Neural cell (in vitro differentiated cells): ENCODE measurements around the gene MARCHF5.

Source experiments
- CTCF ChIP-seq: fragments of 450-650 bp; IDR thresholded peaks from 2 replicates; pipeline ENCODE4 v1.5.1; 2014; ENCODE audit warnings: antibody characterized with exemption, mild to moderate bottlenecking, moderate library complexity; ENCODE audit not compliant: poor library complexity, severe bottlenecking
- EP300 ChIP-seq: fragments of 450-650 bp; conservative IDR thresholded peaks from 2 replicates; pipeline ENCODE4 v1.6.1; 2014; ENCODE audit warnings: antibody characterized with exemption, mild to moderate bottlenecking, moderate library complexity; ENCODE audit not compliant: poor library complexity, severe bottlenecking
- EZH2 ChIP-seq: fragments of 200-600, 300-800 bp; shearing (Covaris generic), sonication (generic); IDR thresholded peaks from 2 replicates; pipeline ENCODE4 v1.6.1; 2014; ENCODE audit warnings: antibody characterized with exemption, low read length, borderline replicate concordance, mild to moderate bottlenecking; ENCODE audit not compliant: insufficient read depth, poor library complexity, severe bottlenecking
- MXI1 ChIP-seq: fragments of 450-650 bp; conservative IDR thresholded peaks from 2 replicates; pipeline ENCODE4 v1.6.1; 2014; ENCODE audit warnings: antibody characterized with exemption, mild to moderate bottlenecking; ENCODE audit not compliant: poor library complexity, severe bottlenecking
- POLR2AphosphoS5 ChIP-seq: IDR thresholded peaks from 2 replicates; pipeline ENCODE4 v1.6.1; 2012
- RAD21 ChIP-seq: fragments of 450-650 bp; conservative IDR thresholded peaks from 2 replicates; pipeline ENCODE4 v1.6.1; 2014; ENCODE audit warnings: antibody characterized with exemption, mild to moderate bottlenecking, moderate library complexity
- REST ChIP-seq: IDR thresholded peaks from 2 replicates; pipeline ENCODE4 v1.6.1; 2012; ENCODE audit warnings: borderline replicate concordance
- SMC3 ChIP-seq: fragments of 450-650 bp; conservative IDR thresholded peaks from 2 replicates; pipeline ENCODE4 v1.6.1; 2014; ENCODE audit warnings: antibody characterized with exemption, mild to moderate bottlenecking, moderate library complexity; ENCODE audit not compliant: poor library complexity
- TAF1 ChIP-seq: IDR thresholded peaks from 2 replicates; pipeline ENCODE4 v1.6.1; 2012; ENCODE audit warnings: low read depth

GRCh38 chr10:92313750-92314149 lies 22.8 kb downstream of the MARCHF5 start:
- no peak for TF ChIP-seq EZH2
- no peak for TF ChIP-seq CTCF
- no peak for TF ChIP-seq POLR2AphosphoS5
- TF ChIP-seq TAF1 = no peak
- no peak for TF ChIP-seq RAD21
- no peak for TF ChIP-seq EP300
- TF ChIP-seq REST = no peak
- no peak for TF ChIP-seq MXI1
- no peak for TF ChIP-seq SMC3
